Vagina (tissue), 2 donors: ENCODE results near the gene IL1F10. TPM values are rescaled to one million over a fixed set of nuclear protein-coding genes. Genes with fewer than 3 reads are reported as not detected.

Source experiments
- DNase-seq, 2 donors: peaks; one replicate each; pipeline ENCODE4 v3.0.0-alpha.2; 2017; ENCODE audit errors: extremely low spot score in 2 of 2
- H3K27ac ChIP-seq: fragments of 200-600 bp; sonication (generic); one replicate; pipeline ENCODE4 v1.5.1; 2019
- H3K27me3 ChIP-seq: fragments of 200-600 bp; sonication (generic); one replicate; pipeline ENCODE4 v1.5.1; 2019
- H3K36me3 ChIP-seq, 2 donors: fragments of 200-600 bp; sonication (generic); one replicate each; pipeline ENCODE4 v1.5.1; 2017 to 2019
- H3K4me1 ChIP-seq: fragments of 200-600 bp; sonication (generic); one replicate; pipeline ENCODE4 v1.5.1; 2019
- H3K4me3 ChIP-seq, 2 donors: fragments of 200-600 bp; sonication (generic); 1 replicate in 1 of 2; 2 replicates in 1 of 2; pipeline ENCODE4 v1.5.1; 2016 to 2019
- H3K9me3 ChIP-seq: fragments of 200-600 bp; sonication (generic); one replicate; pipeline ENCODE4 v1.5.1; 2019
- CTCF ChIP-seq, 3 experiments: fragments of 450-650 bp in 2 of 3; fragments of 200-600 bp in 1 of 3; sonication (generic) in 1 of 3; IDR thresholded peaks; one replicate each; pipeline ENCODE4 v1.5.1; 2017 to 2019; ENCODE audit warnings: antibody characterized with exemption in 3 of 3, mild to moderate bottlenecking in 2 of 3, moderate library complexity in 2 of 3
- POLR2A ChIP-seq, 2 donors: fragments of 450-650 bp; IDR thresholded peaks; one replicate each; pipeline ENCODE4 v1.6.1; 2017; ENCODE audit warnings: antibody characterized with exemption in 2 of 2, mild to moderate bottlenecking in 2 of 2, moderate library complexity in 2 of 2
- POLR2AphosphoS5 ChIP-seq, 2 donors: sonication (generic); formaldehyde crosslinking; IDR thresholded peaks; one replicate each; pipeline ENCODE4 v1.9.0; 2017; ENCODE audit warnings: antibody characterized with exemption in 2 of 2, mild to moderate bottlenecking in 2 of 2, low read depth in 1 of 2; ENCODE audit not compliant: insufficient read depth in 1 of 2
- intact Hi-C: fragments of 100-400 bp; cut with DNase I; formaldehyde crosslinking; loops from one replicate; pipeline ENCODE4 v1.15.1; 2023
- total RNA-seq: library from RNA; depleted of rRNA; stranded (reverse); fragments of >200 nt; gene quantifications from one replicate; pipeline ENCODE4 v1.2.3, GENCODE V29; 2016

The IL1F10 gene
- total RNA-seq, 1 donor from 2014 or later, result not detected

- TF ChIP-seq POLR2AphosphoS5 (IDR thresholded peaks at IDR 0.05; ENCODE audit: insufficient read depth in 1 of 2, low read depth in 1 of 2) (no peak), POLR2A (IDR thresholded peaks at IDR 0.05) (no peak)
- no peaks in the 10 kb centered on the region for H3K36me3 ChIP-seq
- no peak overlapping the region for H3K27ac ChIP-seq
- H3K27me3 ChIP-seq, result no peaks in the 10 kb centered on the region
- no peak for DNase-seq
- H3K4me3 ChIP-seq, result no peak overlapping the region
- intact Hi-C loops, result no loop called here
- H3K4me1 ChIP-seq, result no peaks in the 10 kb centered on the region
- no peaks in the 10 kb centered on the region for H3K9me3 ChIP-seq
These were observed 29.5 kb upstream of the IL1F10 start for GRCh38 chr2:113038291-113038690.

GRCh38 chr2:113039158-113039557 is 28.6 kb upstream of the IL1F10 start:
- no peaks in the 10 kb centered on the region for H3K27me3 ChIP-seq
- DNase-seq, result peak in 1 of 2 donors; percentile 20
- H3K9me3 ChIP-seq, result no peaks in the 10 kb centered on the region
- TF ChIP-seq POLR2A (IDR thresholded peaks at IDR 0.05) (no peak), CTCF (IDR thresholded peaks at IDR 0.05) (no peak), POLR2AphosphoS5 (IDR thresholded peaks at IDR 0.05; ENCODE audit: insufficient read depth in 1 of 2, low read depth in 1 of 2) (no peak)
- no peaks in the 10 kb centered on the region for H3K4me1 ChIP-seq
- no peaks in the 10 kb centered on the region for H3K36me3 ChIP-seq
- no peak overlapping the region for H3K27ac ChIP-seq
- intact Hi-C loops, result no loop called here
- H3K4me3 ChIP-seq, result no peak overlapping the region

GRCh38 chr2:113039719-113040118 is 28.1 kb upstream of the IL1F10 start:
- TF ChIP-seq POLR2AphosphoS5 (IDR thresholded peaks at IDR 0.05; ENCODE audit: insufficient read depth in 1 of 2, low read depth in 1 of 2) (no peak), CTCF (IDR thresholded peaks at IDR 0.05) (no peak), POLR2A (IDR thresholded peaks at IDR 0.05) (no peak)
- Histone ChIP-seq H3K4me1 (no peaks in the 10 kb centered on the region), H3K27ac (no peak overlapping the region), H3K4me3 (no peak overlapping the region), H3K27me3 (no peaks in the 10 kb centered on the region), H3K36me3 (no peaks in the 10 kb centered on the region), H3K9me3 (no peaks in the 10 kb centered on the region)
- peak in 1 of 2 donors; percentile 32 for DNase-seq
- intact Hi-C loops, result no loop called here

- intact Hi-C loops, result no loop called here
- Histone ChIP-seq H3K4me3 (no peak overlapping the region), H3K4me1 (no peaks in the 10 kb centered on the region), H3K27ac (no peak overlapping the region), H3K9me3 (no peaks in the 10 kb centered on the region), H3K27me3 (no peaks in the 10 kb centered on the region), H3K36me3 (no peaks in the 10 kb centered on the region)
- TF ChIP-seq POLR2AphosphoS5 (IDR thresholded peaks at IDR 0.05; ENCODE audit: insufficient read depth in 1 of 2, low read depth in 1 of 2) (no peak), POLR2A (IDR thresholded peaks at IDR 0.05) (no peak), CTCF (IDR thresholded peaks at IDR 0.05) (no peak)
- peak; percentile 64 to 67 for DNase-seq
These were observed 25.9 kb upstream of the IL1F10 start for GRCh38 chr2:113041871-113042270.

- Histone ChIP-seq H3K27ac (no peak overlapping the region), H3K27me3 (no peaks in the 10 kb centered on the region), H3K4me3 (no peak overlapping the region), H3K4me1 (no peaks in the 10 kb centered on the region), H3K36me3 (no peaks in the 10 kb centered on the region), H3K9me3 (no peaks in the 10 kb centered on the region)
- intact Hi-C loops, result no loop called here
- TF ChIP-seq POLR2A (IDR thresholded peaks at IDR 0.05), result no peak
- no peak for TF ChIP-seq POLR2AphosphoS5 (IDR thresholded peaks at IDR 0.05; ENCODE audit: insufficient read depth in 1 of 2, low read depth in 1 of 2)
- TF ChIP-seq CTCF (IDR thresholded peaks at IDR 0.05), result no peak
- no peak for DNase-seq
These were observed 21.3 kb upstream of the IL1F10 start for GRCh38 chr2:113046465-113046864.
